GM23338 (cell line): ENCODE results near the gene MPV17. TPM values are rescaled to one million over a fixed set of nuclear protein-coding genes. Genes with fewer than 3 reads are reported as not detected.
A peak's percentile ranks its signal among the peaks of the same experiment; 100 is the strongest.

ENCODE experiments used
- ATAC-seq: fragments of 200-7000 bp; cut with Tn5 transposase; 3 replicates; pipeline ENCODE4 v1.9.1; 2020
- DNase-seq: peaks from one replicate; pipeline ENCODE4 v3.0.0-alpha.2; 2015; ENCODE audit warnings: low spot score
- H2AFZ ChIP-seq: fragments of 200-600 bp; sonication (generic); 2 replicates; pipeline ENCODE4 v1.8.0; 2016; ENCODE audit warnings: antibody characterized with exemption, mild to moderate bottlenecking, moderate library complexity
- H3F3A ChIP-seq: fragments of 200-600 bp; sonication (generic); replicated peaks from 2 replicates; pipeline ENCODE4 v1.8.0; 2017; ENCODE audit warnings: antibody characterized with exemption, mixed run types, low read depth
- H3K27ac ChIP-seq: fragments of 200-600 bp; sonication (generic); 2 replicates; pipeline ENCODE4 v1.6.1; 2016; ENCODE audit warnings: low read depth
- H3K27me3 ChIP-seq: fragments of 200-600 bp; sonication (generic); 2 replicates; pipeline ENCODE4 v1.8.0; 2016; ENCODE audit warnings: mild to moderate bottlenecking, mixed run types, moderate library complexity; ENCODE audit not compliant: insufficient read depth
- H3K36me3 ChIP-seq: fragments of 200-600 bp; sonication (generic); 2 replicates; pipeline ENCODE4 v1.8.0; 2016; ENCODE audit warnings: mild to moderate bottlenecking; ENCODE audit not compliant: insufficient read depth
- H3K4me1 ChIP-seq: fragments of 200-600 bp; sonication (generic); 2 replicates; pipeline ENCODE4 v1.8.0; 2016; ENCODE audit warnings: mild to moderate bottlenecking, moderate library complexity; ENCODE audit not compliant: insufficient read depth
- H3K4me2 ChIP-seq: fragments of 200-600 bp; sonication (generic); 2 replicates; pipeline ENCODE4 v1.7.1; 2017; ENCODE audit warnings: mixed run types
- H3K4me3 ChIP-seq: fragments of 200-600 bp; sonication (generic); 2 replicates; pipeline ENCODE4 v1.6.1; 2016; ENCODE audit warnings: mixed run types
- H3K79me2 ChIP-seq: fragments of 200-600 bp; sonication (generic); replicated peaks from 2 replicates; pipeline ENCODE4 v1.8.0; 2017; ENCODE audit warnings: mild to moderate bottlenecking; ENCODE audit not compliant: insufficient read depth
- H3K9me2 ChIP-seq: fragments of 200-600 bp; sonication (generic); 2 replicates; pipeline ENCODE4 v1.8.0; 2017; ENCODE audit not compliant: insufficient read depth
- H4K20me1 ChIP-seq: fragments of 200-600 bp; sonication (generic); replicated peaks from 2 replicates; pipeline ENCODE4 v1.8.0; 2017; ENCODE audit warnings: mild to moderate bottlenecking; ENCODE audit not compliant: insufficient read depth
- H3K27ac Mint-ChIP-seq: 2 replicates; pipeline ENCODE4 v1.8.0; 2020; ENCODE audit warnings: inconsistent platforms, mild to moderate bottlenecking, moderate library complexity, mixed read lengths
- H3K27me3 Mint-ChIP-seq: 3 replicates; pipeline ENCODE4 v1.8.0; 2022; ENCODE audit warnings: low read depth, mild to moderate bottlenecking, moderate library complexity, mixed read lengths, inconsistent platforms; ENCODE audit not compliant: insufficient read depth, poor library complexity
- H3K36me3 Mint-ChIP-seq: 3 replicates; pipeline ENCODE4 v1.8.0; 2021; ENCODE audit warnings: low read depth, mild to moderate bottlenecking, inconsistent platforms, moderate library complexity, mixed read lengths
- H3K4me1 Mint-ChIP-seq: 3 replicates; pipeline ENCODE4 v1.8.0; 2020; ENCODE audit warnings: mild to moderate bottlenecking, inconsistent platforms, mixed read lengths
- H3K4me3 Mint-ChIP-seq: 3 replicates; pipeline ENCODE4 v1.8.0; 2021; ENCODE audit warnings: moderate library complexity, mild to moderate bottlenecking, inconsistent platforms, mixed read lengths
- H3K9me3 Mint-ChIP-seq: 3 replicates; pipeline ENCODE4 v1.8.0; 2020; ENCODE audit warnings: moderate library complexity, mild to moderate bottlenecking, inconsistent platforms, mixed read lengths
- CREB1 ChIP-seq: fragments of 250-450 bp; sonication (Bioruptor Pico); IDR thresholded peaks from 2 replicates; pipeline ENCODE4 v1.5.0; 2020; ENCODE audit warnings: low read depth, mild to moderate bottlenecking, moderate library complexity
- ETS1 ChIP-seq: IDR thresholded peaks from 2 replicates; pipeline ENCODE4 v1.6.1; 2016; ENCODE audit warnings: antibody characterized with exemption
- EZH2 ChIP-seq: fragments of 200-600 bp; sonication (generic); IDR thresholded peaks from one replicate; pipeline ENCODE4 v1.8.0; 2017; ENCODE audit warnings: antibody characterized with exemption, mild to moderate bottlenecking, low read depth; ENCODE audit not compliant: unreplicated experiment
- EZH2phosphoT487 ChIP-seq: fragments of 200-600 bp; sonication (generic); IDR thresholded peaks from one replicate; pipeline ENCODE4 v1.8.1; 2018; ENCODE audit warnings: antibody characterized with exemption; ENCODE audit not compliant: unreplicated experiment
- JUNB ChIP-seq: IDR thresholded peaks from one replicate; pipeline ENCODE4 v1.6.1; 2016; ENCODE audit warnings: antibody characterized with exemption; ENCODE audit not compliant: unreplicated experiment
- NANOG ChIP-seq: IDR thresholded peaks from 2 replicates; pipeline ENCODE4 v1.6.1; 2016; ENCODE audit warnings: antibody characterized with exemption, borderline replicate concordance
- POLR2AphosphoS5 ChIP-seq: IDR thresholded peaks from 2 replicates; pipeline ENCODE4 v1.6.1; 2016; ENCODE audit warnings: antibody characterized with exemption, low read depth
- REST ChIP-seq: IDR thresholded peaks from one replicate; pipeline ENCODE4 v1.6.1; 2018; ENCODE audit warnings: antibody characterized with exemption; ENCODE audit not compliant: unreplicated experiment
- STAT1 ChIP-seq: IDR thresholded peaks from one replicate; pipeline ENCODE4 v1.6.1; 2016; ENCODE audit warnings: antibody characterized with exemption; ENCODE audit not compliant: unreplicated experiment
- ZNF114 ChIP-seq: fragments of 250-450 bp; sonication (Bioruptor Pico); IDR thresholded peaks from 2 replicates; pipeline ENCODE4 v1.5.0; 2020; ENCODE audit warnings: mild to moderate bottlenecking, moderate library complexity
- ZNF331 ChIP-seq: fragments of 250-450 bp; sonication (Bioruptor Pico); IDR thresholded peaks from 2 replicates; pipeline ENCODE4 v1.5.0; 2020; ENCODE audit warnings: low read depth, mild to moderate bottlenecking, moderate library complexity
- ZNF462 ChIP-seq: fragments of 250-450 bp; sonication (Bioruptor Pico); IDR thresholded peaks from 2 replicates; pipeline ENCODE4 v1.5.0; 2020; ENCODE audit warnings: mild to moderate bottlenecking, moderate library complexity
- polyA plus RNA-seq: library from polyadenylated mRNA; unstranded; fragments of >200 nt; fragmentation: Nextera tagmentation; extraction: Ambion mirVana; gene quantifications from 2 replicates; pipeline ENCODE4 v1.2.1, GENCODE V29; 2016
- total RNA-seq: library from RNA; depleted of rRNA; stranded (reverse); fragments of >200 nt; shearing (Covaris generic); gene quantifications from 2 replicates; pipeline ENCODE4 v1.2.3, GENCODE V29; 2014

Gene MPV17
- total and polyA plus RNA-seq, 2 experiments from 2014 or later, result 52.5 to 94.2 TPM

GRCh38 chr2:27306136-27306535, 16.8 kb downstream of the MPV17 start:
- Histone ChIP-seq H3K79me2 (no peaks in the 10 kb centered on the region), H3F3A (peaks cover 10% of the 10 kb centered on the region; the same call in 1 of the 2 replicates), H3K36me3 (no peaks in the 10 kb centered on the region), H3K4me1 (peaks cover 9% of the 10 kb centered on the region), H4K20me1 (peaks cover 4% of the 10 kb centered on the region; the same call in 1 of the 2 replicates), H3K27me3 (peaks cover 57% of the 10 kb centered on the region), H2AFZ (peak overlapping the region; percentile 94), H3K27ac (no peak overlapping the region), H3K9me2 (no peaks in the 10 kb centered on the region), H3K4me2 (peak overlapping the region; percentile 84), H3K4me3 (peak overlapping the region; percentile 55)
- 0 out of 3 replicates have a peak, but pooled peaks cover 5% of the 10 kb centered on the region for H3K36me3 Mint-ChIP-seq
- H3K27me3 Mint-ChIP-seq, result peaks cover 54% of the 10 kb centered on the region
- peaks cover 6% of the 10 kb centered on the region for H3K4me1 Mint-ChIP-seq
- peak overlapping the region; percentile 60 for H3K4me3 Mint-ChIP-seq
- ATAC-seq, result peak; percentile 15
- peak; percentile 46 for DNase-seq
- H3K27ac Mint-ChIP-seq, result no peak overlapping the region
- no peak for TF ChIP-seq JUNB
- peak; percentile 10 for TF ChIP-seq EZH2
- no peaks in the 10 kb centered on the region for H3K9me3 Mint-ChIP-seq

- H3K4me3 ChIP-seq, result no peak overlapping the region
- H3F3A ChIP-seq, result peaks cover 10% of the 10 kb centered on the region; the same call in 1 of the 2 replicates
- no peak overlapping the region; the same call in 2 of the 3 replicates for H3K4me3 Mint-ChIP-seq
- H3K79me2 ChIP-seq, result no peaks in the 10 kb centered on the region
- H3K27ac Mint-ChIP-seq, result no peak overlapping the region
- peaks cover 4% of the 10 kb centered on the region; the same call in 1 of the 2 replicates for H4K20me1 ChIP-seq
- no peak overlapping the region for H2AFZ ChIP-seq
- 0 out of 3 replicates have a peak, but pooled peaks cover 5% of the 10 kb centered on the region for H3K36me3 Mint-ChIP-seq
- no peaks in the 10 kb centered on the region for H3K36me3 ChIP-seq
- no peak for DNase-seq
- H3K27ac ChIP-seq, result no peak overlapping the region
- no peaks in the 10 kb centered on the region for H3K9me2 ChIP-seq
- H3K9me3 Mint-ChIP-seq, result no peaks in the 10 kb centered on the region
- peaks cover 9% of the 10 kb centered on the region for H3K4me1 ChIP-seq
- H3K4me1 Mint-ChIP-seq, result peaks cover 6% of the 10 kb centered on the region
- peaks cover 54% of the 10 kb centered on the region for H3K27me3 Mint-ChIP-seq
- no peak for ATAC-seq
- no peak overlapping the region for H3K4me2 ChIP-seq
- H3K27me3 ChIP-seq, result peaks cover 57% of the 10 kb centered on the region
- TF ChIP-seq NANOG (no peak), REST (no peak), ZNF462 (CRISPR knock-in tag) (no peak), CREB1 (CRISPR knock-in tag) (no peak), ETS1 (no peak), POLR2AphosphoS5 (no peak), ZNF114 (no peak), EZH2 (no peak), ZNF331 (CRISPR knock-in tag) (no peak), EZH2phosphoT487 (no peak), STAT1 (no peak)
Measured at GRCh38 chr2:27305516-27305915, 17.4 kb downstream of the MPV17 start.
